BLaER1 (cell line): ENCODE measurements around the gene LRRC26.

ENCODE experiments used
- H3K27ac ChIP-seq: shearing (Covaris generic); formaldehyde crosslinking; 2 replicates; pipeline ENCODE4 v1.8.1; 2022
- H3K27me3 ChIP-seq: shearing (Covaris generic); formaldehyde crosslinking; 2 replicates; pipeline ENCODE4 v1.8.1; 2022
- H3K36me3 ChIP-seq: shearing (Covaris generic); formaldehyde crosslinking; 2 replicates; pipeline ENCODE4 v1.8.1; 2022
- H3K4me1 ChIP-seq: shearing (Covaris generic); formaldehyde crosslinking; 2 replicates; pipeline ENCODE4 v1.8.1; 2022
- H3K4me2 ChIP-seq: shearing (Covaris generic); formaldehyde crosslinking; 2 replicates; pipeline ENCODE4 v1.8.1; 2022
- H3K4me3 ChIP-seq: shearing (Covaris generic); formaldehyde crosslinking; 2 replicates; pipeline ENCODE4 v1.8.1; 2022
- H3K9ac ChIP-seq: shearing (Covaris generic); formaldehyde crosslinking; 2 replicates; pipeline ENCODE4 v1.8.1; 2022
- H3K9me3 ChIP-seq: shearing (Covaris generic); formaldehyde crosslinking; 2 replicates; pipeline ENCODE4 v1.8.1; 2022
- H4K20me1 ChIP-seq: shearing (Covaris generic); formaldehyde crosslinking; 2 replicates; pipeline ENCODE4 v1.8.1; 2022
- Cebpa-rat ChIP-seq: shearing (Covaris generic); IDR thresholded peaks from 2 replicates; pipeline ENCODE4 v1.8.1; 2022

LRRC26 gene

GRCh38 chr9:137187386-137187785, 17.5 kb upstream of the LRRC26 start:
- peaks cover 79% of the 10 kb centered on the region for H3K36me3 ChIP-seq
- H3K9ac ChIP-seq = peak overlapping the region; percentile 85
- no peak overlapping the region for H3K27ac ChIP-seq

GRCh38 chr9:137186385-137186784, 16.5 kb upstream of the LRRC26 start:
- Histone ChIP-seq H3K9ac (peak overlapping the region; percentile 85; the same call in 1 of the 2 replicates), H3K27ac (no peak overlapping the region), H3K27me3 (no peaks in the 10 kb centered on the region), H3K4me2 (peak overlapping the region; percentile 99), H3K36me3 (peaks cover 79% of the 10 kb centered on the region), H3K4me1 (peaks cover 44% of the 10 kb centered on the region), H3K4me3 (peak overlapping the region; percentile 87; the same call in 1 of the 2 replicates), H3K9me3 (no peaks in the 10 kb centered on the region), H4K20me1 (peaks cover 69% of the 10 kb centered on the region)
- TF ChIP-seq Cebpa-rat = no peak

More at GRCh38 chr9:137187386-137187785, 17.5 kb upstream of the LRRC26 start:
- Histone ChIP-seq H4K20me1 (peaks cover 76% of the 10 kb centered on the region), H3K4me2 (peak overlapping the region; percentile 99), H3K27me3 (no peaks in the 10 kb centered on the region), H3K4me3 (peak overlapping the region; percentile 87), H3K9me3 (no peaks in the 10 kb centered on the region), H3K4me1 (peaks cover 54% of the 10 kb centered on the region)
- no peak for TF ChIP-seq Cebpa-rat

DNA sequence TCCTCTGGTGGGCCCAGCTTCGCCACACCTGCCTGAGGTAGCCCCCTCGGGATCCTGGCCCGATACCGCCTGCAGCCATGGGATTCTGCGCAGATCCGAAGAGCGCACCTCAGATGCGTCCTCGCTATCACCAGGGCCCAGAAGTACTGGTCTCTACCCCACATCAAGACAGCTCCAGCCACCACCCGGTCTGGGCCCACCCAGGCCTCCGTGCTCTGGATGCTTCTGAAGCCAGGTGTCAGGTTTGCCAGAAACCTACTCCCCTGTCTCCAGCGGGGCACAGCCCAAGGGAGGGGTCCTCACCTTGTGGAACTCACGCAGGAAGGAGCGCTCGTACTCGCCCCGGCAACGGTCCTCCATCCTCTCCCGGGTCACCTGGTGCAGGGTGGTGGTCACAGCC, 16.1 kb upstream of the LRRC26 start:
- H3K4me3 ChIP-seq = peak overlapping the region; percentile 87; the same call in 1 of the 2 replicates
- no peak overlapping the region for H3K9ac ChIP-seq
- peak overlapping the region; percentile 99 for H3K4me2 ChIP-seq
- peaks cover 79% of the 10 kb centered on the region for H3K36me3 ChIP-seq
- no peak for TF ChIP-seq Cebpa-rat
- H3K27ac ChIP-seq = no peak overlapping the region
- no peaks in the 10 kb centered on the region for H3K9me3 ChIP-seq
- H3K27me3 ChIP-seq = no peaks in the 10 kb centered on the region
- peaks cover 40% of the 10 kb centered on the region for H3K4me1 ChIP-seq
- peaks cover 65% of the 10 kb centered on the region for H4K20me1 ChIP-seq

- H3K36me3 ChIP-seq = peaks cover 80% of the 10 kb centered on the region
Measured at GRCh38 chr9:137184881-137185660, 15.2 kb upstream of the LRRC26 start.

DNA sequence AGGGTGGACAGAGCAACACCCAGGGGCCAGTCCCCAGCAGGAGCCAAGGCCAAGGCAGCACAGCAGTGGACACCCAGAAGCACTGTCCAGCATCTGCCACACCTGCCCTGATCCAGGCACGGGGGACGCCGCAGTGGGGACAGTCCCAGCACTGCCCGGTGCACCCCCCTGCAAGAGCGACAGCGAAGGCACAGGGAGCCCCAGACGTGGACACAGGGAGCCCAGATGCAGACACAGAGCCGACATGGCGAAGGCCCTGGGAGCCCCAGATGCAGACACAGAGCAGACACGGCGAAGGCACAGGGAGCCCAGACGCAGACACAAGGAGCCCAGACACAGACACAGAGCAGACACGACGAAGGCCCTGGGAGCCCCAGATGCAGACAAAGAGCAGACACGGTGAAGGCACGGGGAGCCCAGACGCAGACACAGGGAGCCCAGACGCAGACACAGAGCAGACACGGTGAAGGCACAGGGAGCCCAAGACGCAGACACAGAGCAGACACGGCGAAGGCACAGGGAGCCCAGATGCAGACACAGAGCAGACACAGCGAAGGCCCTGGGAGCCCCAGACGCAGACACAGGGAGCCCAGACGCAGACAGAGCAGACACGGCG, 14.2 kb upstream of the LRRC26 start:
- no peak overlapping the region for H3K4me2 ChIP-seq
- peaks cover 47% of the 10 kb centered on the region for H4K20me1 ChIP-seq
- peaks cover 85% of the 10 kb centered on the region for H3K36me3 ChIP-seq
- no peaks in the 10 kb centered on the region for H3K27me3 ChIP-seq
- no peak for TF ChIP-seq Cebpa-rat
- no peak overlapping the region for H3K9ac ChIP-seq
- H3K27ac ChIP-seq = no peak overlapping the region
- H3K4me3 ChIP-seq = no peak overlapping the region
- no peaks in the 10 kb centered on the region for H3K9me3 ChIP-seq
- H3K4me1 ChIP-seq = peaks cover 22% of the 10 kb centered on the region

More at GRCh38 chr9:137184881-137185660, 15.2 kb upstream of the LRRC26 start:
- peaks cover 56% of the 10 kb centered on the region for H4K20me1 ChIP-seq
- no peak for TF ChIP-seq Cebpa-rat
- no peak overlapping the region for H3K4me2 ChIP-seq
- no peaks in the 10 kb centered on the region for H3K9me3 ChIP-seq
- H3K27ac ChIP-seq = no peak overlapping the region
- no peaks in the 10 kb centered on the region for H3K27me3 ChIP-seq
- peaks cover 31% of the 10 kb centered on the region for H3K4me1 ChIP-seq
- H3K9ac ChIP-seq = no peak overlapping the region
- no peak overlapping the region for H3K4me3 ChIP-seq

DNA sequence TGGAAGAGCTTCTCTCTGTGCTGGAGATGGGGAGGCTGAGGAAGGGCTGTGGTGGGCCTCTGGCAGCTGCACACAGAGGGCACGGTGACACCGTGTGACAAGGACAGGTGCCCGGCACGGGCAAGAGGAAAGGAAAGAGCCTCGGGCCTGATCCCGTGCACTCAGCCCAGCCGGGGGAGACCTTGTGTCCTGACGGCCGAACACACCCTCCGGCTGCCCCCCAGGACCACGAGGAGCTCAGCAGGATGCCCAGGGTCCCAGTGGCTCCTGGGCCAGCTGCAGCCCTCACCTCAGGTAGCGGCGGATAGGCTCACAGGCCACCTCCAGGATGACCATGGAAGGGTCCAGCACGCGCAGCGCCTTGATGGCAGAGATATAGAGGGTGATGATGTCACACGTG, 13.0 kb upstream of the LRRC26 start:
- no peak for TF ChIP-seq Cebpa-rat
- Histone ChIP-seq H4K20me1 (peaks cover 52% of the 10 kb centered on the region), H3K4me1 (peaks cover 22% of the 10 kb centered on the region), H3K4me2 (no peak overlapping the region), H3K9ac (no peak overlapping the region), H3K27ac (no peak overlapping the region), H3K27me3 (no peaks in the 10 kb centered on the region), H3K4me3 (no peak overlapping the region), H3K9me3 (no peaks in the 10 kb centered on the region), H3K36me3 (peaks cover 97% of the 10 kb centered on the region)

DNA sequence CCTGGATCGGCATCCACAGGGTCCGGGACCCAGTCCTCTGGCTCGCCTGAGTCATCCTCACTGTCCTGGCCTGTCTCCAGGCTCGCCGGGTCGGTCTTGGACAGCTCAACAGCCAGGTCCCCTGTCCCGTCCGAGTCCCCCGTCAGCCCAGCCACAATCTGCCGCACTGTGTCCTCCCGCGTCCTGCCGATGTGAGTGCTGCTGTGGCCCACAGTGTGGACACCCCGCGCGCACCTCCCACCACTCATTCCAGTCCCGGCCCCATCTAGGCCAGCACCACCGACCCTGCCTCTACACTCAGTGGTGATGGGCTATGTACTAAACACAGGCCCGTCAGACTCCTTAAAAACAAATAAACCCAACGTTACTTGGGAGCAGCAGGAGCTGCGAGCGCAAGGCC, 11.8 kb upstream of the LRRC26 start:
- no peak overlapping the region for H3K4me2 ChIP-seq

GRCh38 chr9:137180491-137180890, 10.6 kb upstream of the LRRC26 start:
- peaks cover 89% of the 10 kb centered on the region for H3K36me3 ChIP-seq
- no peak overlapping the region for H3K9ac ChIP-seq
- no peaks in the 10 kb centered on the region for H3K9me3 ChIP-seq
- no peak for TF ChIP-seq Cebpa-rat
- no peak overlapping the region for H3K4me3 ChIP-seq
- H3K4me2 ChIP-seq = no peak overlapping the region
- H3K4me1 ChIP-seq = peaks cover 16% of the 10 kb centered on the region
- no peak overlapping the region for H3K27ac ChIP-seq
- H4K20me1 ChIP-seq = peaks cover 46% of the 10 kb centered on the region
- no peaks in the 10 kb centered on the region for H3K27me3 ChIP-seq

More for the DNA sequence above, 11.8 kb upstream of the LRRC26 start:
- H3K4me1 ChIP-seq = peaks cover 14% of the 10 kb centered on the region
- H3K27me3 ChIP-seq = no peaks in the 10 kb centered on the region
- no peak for TF ChIP-seq Cebpa-rat
- H3K27ac ChIP-seq = no peak overlapping the region
- no peaks in the 10 kb centered on the region for H3K9me3 ChIP-seq
- H3K9ac ChIP-seq = no peak overlapping the region
- peaks cover 100% of the 10 kb centered on the region for H3K36me3 ChIP-seq
- peaks cover 52% of the 10 kb centered on the region for H4K20me1 ChIP-seq
- no peak overlapping the region for H3K4me3 ChIP-seq

DNA sequence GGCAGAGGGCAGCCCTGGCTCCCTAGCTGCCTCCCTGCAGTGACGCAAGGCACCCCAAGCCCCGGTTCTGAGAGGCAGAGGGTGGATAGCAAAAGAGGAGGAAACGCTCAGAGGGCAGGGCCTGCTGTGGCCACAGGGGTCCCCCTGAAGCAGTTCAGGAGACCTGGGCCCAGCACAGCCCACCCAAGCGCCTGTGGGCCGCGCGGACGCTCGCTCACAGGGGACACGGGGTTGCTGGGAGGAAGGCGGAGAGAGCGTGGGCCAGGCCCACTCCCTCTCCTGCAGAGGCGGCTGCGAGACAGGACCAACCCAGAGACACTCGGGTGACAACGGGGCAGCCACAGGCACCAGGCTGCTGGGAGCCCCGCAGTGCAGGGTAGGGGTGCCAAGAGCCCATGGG, 9.9 kb upstream of the LRRC26 start:
- no peak overlapping the region for H3K4me3 ChIP-seq
- H4K20me1 ChIP-seq = peaks cover 39% of the 10 kb centered on the region
- no peak overlapping the region for H3K9ac ChIP-seq
- H3K9me3 ChIP-seq = no peaks in the 10 kb centered on the region
- H3K27ac ChIP-seq = no peak overlapping the region
- peaks cover 81% of the 10 kb centered on the region for H3K36me3 ChIP-seq
- H3K27me3 ChIP-seq = no peaks in the 10 kb centered on the region
- TF ChIP-seq Cebpa-rat = no peak
- H3K4me2 ChIP-seq = no peak overlapping the region
- peaks cover 23% of the 10 kb centered on the region for H3K4me1 ChIP-seq

GRCh38 chr9:137178939-137179630, 9.2 kb upstream of the LRRC26 start:
- Histone ChIP-seq H3K36me3 (peaks cover 75% of the 10 kb centered on the region), H3K9ac (no peak overlapping the region)

More at GRCh38 chr9:137178939-137179630, 9.2 kb upstream of the LRRC26 start:
- peaks cover 28% of the 10 kb centered on the region for H3K4me1 ChIP-seq
- H3K9me3 ChIP-seq = no peaks in the 10 kb centered on the region
- no peak for TF ChIP-seq Cebpa-rat
- no peak overlapping the region for H3K4me2 ChIP-seq
- no peak overlapping the region for H3K27ac ChIP-seq
- H3K4me3 ChIP-seq = no peak overlapping the region
- H3K27me3 ChIP-seq = no peaks in the 10 kb centered on the region
- H4K20me1 ChIP-seq = peaks cover 33% of the 10 kb centered on the region
